ENCODE measurements around the gene UNC13B.
"Not testable (repeated sequence)": the region's sequence is repeated elsewhere in the genome, so short reads cannot be mapped to it uniquely, and the experiment has no call there.

- not testable (repeated sequence) for TF ChIP-seq EP300, CTCF, POLR2AphosphoS5 (IDR thresholded peaks at IDR 0.05)
These were observed 4.0 kb upstream of the UNC13B start for GRCh38 chr9:35157836-35158235.

Data from sigmoid colon (tissue), 4 donors.